Measurements from ENCODE around the gene FIGNL1. TPM values are rescaled to one million over a fixed set of nuclear protein-coding genes. Genes with fewer than 3 reads are reported as not detected.

The FIGNL1 gene
- total RNA-seq, 1 experiment from 2014 or later, result 13.8 TPM

GRCh38 chr7:50431722-50432305, 18.3 kb downstream of the FIGNL1 start:
- H3K9me3 ChIP-seq (ENCODE audit: control insufficient read depth, low read depth, low read length), result no peaks in the 10 kb centered on the region
- H3K23me2 ChIP-seq (ENCODE audit: insufficient read length, low read depth, low read length, poor library complexity, severe bottlenecking), result no peaks in the 10 kb centered on the region
- no peaks in the 10 kb centered on the region for H3K79me2 ChIP-seq (ENCODE audit: insufficient read depth, low read length)
- no CpG with 5 or more reads among the region's 4 CpGs for WGBS (ENCODE audit: extremely low coverage, insufficient read length, low lambda C conversion rate)
- no peak overlapping the region for H4K8ac ChIP-seq (replicated peaks; ENCODE audit: insufficient read length, low read depth, low read length)
- H3K27me3 ChIP-seq (ENCODE audit: insufficient read depth, low read length), result no peaks in the 10 kb centered on the region
- H3K18ac ChIP-seq (ENCODE audit: insufficient read length, low read depth, low read length), result no peak overlapping the region
- H2BK20ac ChIP-seq (ENCODE audit: low read depth, low read length, poor library complexity, severe bottlenecking), result no peak overlapping the region
- H3T11ph ChIP-seq (ENCODE audit: low read length), result no peak overlapping the region
- no peak for DNase-seq
- H2BK120ac ChIP-seq (ENCODE audit: low read depth, low read length, poor library complexity, severe bottlenecking), result no peak overlapping the region
- H3K27ac ChIP-seq (ENCODE audit: insufficient read length, low read depth, low read length), result no peak overlapping the region
- H4K5ac ChIP-seq (ENCODE audit: insufficient read length, low read depth, low read length), result no peak overlapping the region
- H3K23ac ChIP-seq (ENCODE audit: insufficient read length, low read depth, low read length), result no peak overlapping the region
- H4K20me1 ChIP-seq (ENCODE audit: control insufficient read depth, insufficient read depth, insufficient read length), result no peaks in the 10 kb centered on the region
- H2BK5ac ChIP-seq (ENCODE audit: insufficient read length, low read length), result no peak overlapping the region
- no peaks in the 10 kb centered on the region for H3K36me3 Mint-ChIP-seq (ENCODE audit: insufficient read depth in 1 of 3, low read depth in 3 of 3)
- H3K4me1 Mint-ChIP-seq, result peaks cover 0 to 5% of the 10 kb centered on the region in 2 experiments; a peak in 2 of 4 replicates
- no peak overlapping the region for H2BK15ac ChIP-seq (ENCODE audit: low read depth, low read length)
- no peak overlapping the region for H2AFZ ChIP-seq (ENCODE audit: low read length)
- H2AK5ac ChIP-seq (ENCODE audit: insufficient read length, low read length), result no peak overlapping the region
- no peak overlapping the region for H3K4ac ChIP-seq (ENCODE audit: low read depth, low read length)
- no peak overlapping the region for H4K91ac ChIP-seq (ENCODE audit: insufficient read length, low read depth, low read length)
- H3K4me3 Mint-ChIP-seq, result no peak overlapping the region
- no peaks in the 10 kb centered on the region for H3K79me1 ChIP-seq (ENCODE audit: insufficient read depth, low read depth, low read length, poor library complexity, severe bottlenecking)
- H3K9me3 Mint-ChIP-seq, result no peaks in the 10 kb centered on the region
- H3K9ac ChIP-seq (ENCODE audit: extremely low read depth, insufficient read length, low read length), result no peak overlapping the region
- H2BK12ac ChIP-seq (ENCODE audit: insufficient read length, low read depth, low read length), result no peak overlapping the region
- no peaks in the 10 kb centered on the region for H3K4me1 ChIP-seq (ENCODE audit: insufficient read depth, low read length)
- H3K56ac ChIP-seq (ENCODE audit: insufficient read length, low read depth, low read length), result no peak overlapping the region
- no peaks in the 10 kb centered on the region; the same call in none of the 2 replicates for H3K27me3 Mint-ChIP-seq (ENCODE audit: low read depth)
- no peak overlapping the region for H3K14ac ChIP-seq (ENCODE audit: insufficient read depth, low read length)
- no peak overlapping the region for H3K27ac Mint-ChIP-seq
- H3K4me2 ChIP-seq (ENCODE audit: insufficient read depth, insufficient read length, low read length), result no peak overlapping the region
- TF ChIP-seq CTCF (conservative IDR thresholded peaks at IDR 0.05), result no peak
